ENCODE measurements around the gene XKR7.
"Not testable (repeated sequence)": the region's sequence is repeated elsewhere in the genome, so short reads cannot be mapped to it uniquely, and the experiment has no call there.

Gene XKR7

GRCh38 chr20:31967830-31968249 is at the start of gene XKR7:
XKR7 (plus strand) TSS chr20:31968151; CDS start chr20:31968176, 25 bp downstream.
- no peak for DNase-seq

GRCh38 chr20:31918466-31919105 is 49.4 kb upstream of the XKR7 start:
- DNase-seq = no peak

DNA sequence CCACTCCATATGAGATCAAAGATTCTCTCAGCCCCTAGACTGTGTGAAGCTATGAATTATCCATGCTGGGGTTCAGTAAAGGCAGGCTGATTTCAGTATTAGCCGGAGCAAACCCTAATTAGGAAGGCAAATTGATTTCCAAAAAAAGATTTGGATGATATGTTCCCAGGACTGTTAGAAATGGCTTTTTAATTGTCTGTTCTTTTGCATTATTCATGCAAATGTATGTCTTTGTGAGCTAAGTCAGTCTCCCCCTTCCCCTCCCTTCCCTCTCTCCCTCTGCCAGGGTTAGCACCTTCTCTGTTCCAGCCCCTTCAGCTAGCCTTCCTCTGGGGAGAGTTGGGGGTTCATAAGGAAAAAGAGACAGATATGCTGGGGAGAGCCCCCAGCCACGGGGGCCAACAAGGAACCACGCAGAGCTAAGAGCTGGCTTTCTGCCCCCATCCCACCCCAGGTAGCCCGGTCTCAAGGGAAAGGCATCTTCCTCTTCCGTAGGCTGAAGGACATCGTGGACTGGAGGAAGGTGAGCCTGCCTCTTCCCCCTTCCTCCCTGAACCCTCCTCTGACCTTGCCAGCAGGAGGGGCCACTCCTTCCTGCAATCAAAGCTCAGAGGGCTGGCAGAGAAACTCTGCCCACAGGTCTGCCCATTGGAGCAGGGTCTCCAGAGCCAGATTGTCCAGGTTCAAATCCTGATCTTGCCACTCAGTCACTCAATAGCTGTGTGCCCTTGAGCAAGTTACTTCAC is 48.4 kb upstream of the XKR7 start:
- no peak for DNase-seq

DNA sequence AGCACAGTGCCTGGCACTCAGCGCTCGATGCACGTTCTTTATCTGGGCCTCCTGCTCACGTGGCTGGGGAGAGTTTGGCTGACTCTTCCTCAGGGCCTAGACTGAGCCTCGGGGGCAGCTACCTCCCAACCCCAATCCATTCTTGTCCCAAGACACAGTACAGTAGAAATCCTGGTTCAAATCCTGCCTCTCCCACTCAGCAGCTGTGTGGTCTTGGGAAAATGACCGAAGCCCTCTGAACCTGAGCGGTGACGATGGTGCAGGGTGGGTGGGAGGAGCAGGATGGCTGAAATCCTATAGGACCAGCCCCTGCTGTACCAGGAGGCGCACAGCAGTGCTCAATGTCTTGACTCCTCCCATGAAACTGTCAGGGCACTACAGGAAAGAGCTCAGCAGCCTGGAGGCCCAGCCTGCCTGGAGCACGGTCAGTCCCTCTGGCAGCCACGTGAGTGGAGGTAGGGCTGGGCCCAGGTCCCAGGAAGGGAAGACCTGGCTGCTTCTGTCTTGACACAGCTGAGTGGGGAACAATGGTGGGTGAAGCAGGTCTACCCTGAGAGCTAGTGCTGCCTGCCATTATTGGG is 47.6 kb upstream of the XKR7 start:
- DNase-seq = no peak

DNA sequence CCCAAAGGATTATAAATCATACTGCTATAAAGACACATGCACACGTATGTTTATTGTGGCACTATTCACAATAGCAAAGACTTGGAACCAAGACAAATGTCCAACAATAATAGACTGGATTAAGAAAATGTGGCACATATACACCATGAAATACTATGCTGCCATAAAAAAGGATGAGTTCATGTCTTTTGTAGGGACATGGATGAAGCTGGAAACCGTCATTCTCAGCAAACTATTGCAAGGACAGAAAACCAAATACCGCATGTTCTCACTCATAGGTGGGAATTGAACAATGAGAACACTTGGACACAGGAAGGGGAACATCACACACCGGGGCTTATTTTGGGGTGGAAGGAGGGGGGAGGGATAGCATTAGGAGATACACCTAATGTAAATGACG is 46.5 kb upstream of the XKR7 start:
- DNase-seq = not testable (repeated sequence)

DNA sequence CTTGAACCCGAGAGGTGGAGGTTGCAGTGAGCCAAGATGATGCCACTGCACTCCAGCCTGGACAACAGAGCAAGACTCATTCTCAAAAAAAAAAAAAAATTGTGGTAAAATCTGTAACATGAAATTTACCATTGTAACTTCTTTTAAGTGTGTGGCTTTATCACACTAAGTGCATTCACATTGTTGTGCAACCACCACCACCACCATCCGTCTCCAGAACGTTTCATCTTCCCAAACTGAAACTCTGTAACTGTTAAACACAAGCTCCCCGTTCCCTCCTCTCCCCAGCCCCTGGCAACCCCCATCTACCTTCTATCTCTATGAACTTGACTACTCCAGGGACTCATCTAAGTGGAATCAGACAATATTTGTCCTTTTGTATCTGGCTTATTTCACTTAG is 45.8 kb upstream of the XKR7 start:
- no peak for DNase-seq

GRCh38 chr20:31922588-31922987 is 45.4 kb upstream of the XKR7 start:
- DNase-seq = no peak

DNA sequence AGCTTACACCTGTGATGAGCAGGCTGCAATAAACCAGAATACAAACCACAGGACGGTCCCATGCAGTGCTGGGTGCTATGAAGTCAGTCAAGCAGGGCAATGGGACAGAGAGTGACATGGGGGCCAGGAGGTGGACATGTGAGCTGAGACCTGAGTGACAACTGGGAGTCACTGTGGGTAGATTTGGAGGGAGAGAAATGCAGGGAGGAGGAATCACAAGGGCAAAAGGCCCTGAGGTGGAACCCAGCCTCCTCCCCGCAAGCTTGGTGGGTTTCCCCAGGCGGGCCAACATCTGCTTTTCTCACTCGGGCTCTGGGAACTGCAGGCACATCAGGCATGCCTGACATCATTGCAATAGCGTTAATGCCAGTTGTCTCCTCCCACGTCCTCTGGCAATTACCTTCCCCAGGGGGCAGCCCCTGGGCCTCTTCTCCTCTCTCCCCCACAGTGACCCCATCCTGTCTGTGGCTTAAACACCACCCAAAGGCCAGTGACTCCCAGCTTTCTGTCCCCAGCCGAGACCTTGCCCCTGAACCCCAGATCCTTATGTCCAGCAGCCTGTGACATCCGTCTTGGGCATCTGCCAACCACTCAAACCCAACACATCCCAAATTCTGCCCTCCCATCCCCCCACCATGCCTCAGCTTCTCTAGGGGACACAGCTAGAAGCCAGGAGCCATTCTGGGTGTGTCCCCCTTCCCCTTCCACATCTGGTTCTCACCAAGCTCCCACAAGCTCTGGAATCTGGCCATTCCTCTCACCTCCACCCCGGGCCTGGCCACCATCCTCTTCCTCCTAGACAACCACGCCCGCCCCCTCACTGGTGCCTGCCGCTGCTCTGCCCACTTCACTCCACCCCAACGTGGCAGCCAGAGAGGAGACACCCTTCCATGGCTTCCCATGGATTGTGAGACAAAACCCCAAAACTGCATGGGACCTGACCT is 44.3 kb upstream of the XKR7 start:
- no peak for DNase-seq

DNA sequence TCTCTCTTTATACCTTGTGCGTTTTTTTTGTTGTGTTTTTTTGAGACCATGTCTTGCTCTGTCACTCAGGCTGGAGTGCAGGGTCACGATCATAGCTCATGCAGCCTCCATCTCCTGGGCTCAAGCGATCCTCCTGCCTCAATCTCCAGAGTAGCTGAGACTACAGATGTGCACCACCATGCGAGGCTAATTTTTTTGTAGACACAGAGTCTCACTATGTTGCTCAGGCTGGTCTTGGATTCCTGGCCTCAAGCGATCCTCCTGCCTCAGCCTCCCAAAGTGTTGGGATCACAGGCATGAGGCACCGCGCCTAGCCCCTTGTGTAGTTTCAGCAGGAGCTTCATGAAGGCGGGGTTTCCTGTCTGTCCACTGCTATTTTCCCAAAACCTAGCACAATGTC is 43.4 kb upstream of the XKR7 start:
- DNase-seq = no peak

- no peak for DNase-seq
Observed at GRCh38 chr20:31925631-31926030, 42.3 kb upstream of the XKR7 start.

DNA sequence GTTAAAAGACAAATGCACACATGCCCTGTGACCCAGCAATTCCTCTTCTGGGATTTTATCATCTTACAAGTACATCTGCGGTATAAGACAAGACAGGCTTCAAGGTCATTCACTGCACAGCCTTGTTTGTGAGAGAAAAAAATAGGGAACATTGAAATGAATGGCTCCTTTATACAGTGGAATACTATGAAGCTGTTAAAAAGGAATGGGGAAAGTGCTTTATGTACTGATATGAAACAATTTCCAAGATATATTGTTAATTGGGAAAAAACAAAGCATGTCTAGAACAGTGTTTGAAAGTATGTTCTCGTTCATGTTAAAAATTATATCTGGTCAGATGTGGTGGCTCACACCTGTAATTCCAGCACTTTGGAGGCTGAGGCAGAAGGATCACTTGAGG is 41.5 kb upstream of the XKR7 start:
- no peak for DNase-seq

GRCh38 chr20:31927627-31928159 is 40.3 kb upstream of the XKR7 start:
- no peak for DNase-seq

DNA sequence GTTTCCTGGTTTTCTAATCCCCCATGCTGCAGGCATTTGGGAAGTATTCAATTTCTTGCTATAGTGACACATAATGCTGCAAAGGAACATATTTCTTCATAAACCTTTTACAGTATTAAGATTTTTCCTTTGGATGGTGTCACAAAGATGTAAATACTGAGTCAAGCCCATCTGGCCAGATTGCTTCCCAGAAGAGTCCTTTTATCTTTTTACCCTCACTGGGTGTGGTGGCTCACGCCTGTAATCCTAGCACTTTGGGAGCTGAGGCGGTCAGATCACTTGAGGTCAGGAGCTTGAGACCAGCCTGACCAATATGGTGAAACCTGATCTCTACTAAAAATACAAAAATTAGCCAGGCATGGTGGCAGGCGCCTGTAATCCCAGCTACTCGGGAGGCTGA is 38.3 kb upstream of the XKR7 start:
- DNase-seq = not testable (repeated sequence)

DNA sequence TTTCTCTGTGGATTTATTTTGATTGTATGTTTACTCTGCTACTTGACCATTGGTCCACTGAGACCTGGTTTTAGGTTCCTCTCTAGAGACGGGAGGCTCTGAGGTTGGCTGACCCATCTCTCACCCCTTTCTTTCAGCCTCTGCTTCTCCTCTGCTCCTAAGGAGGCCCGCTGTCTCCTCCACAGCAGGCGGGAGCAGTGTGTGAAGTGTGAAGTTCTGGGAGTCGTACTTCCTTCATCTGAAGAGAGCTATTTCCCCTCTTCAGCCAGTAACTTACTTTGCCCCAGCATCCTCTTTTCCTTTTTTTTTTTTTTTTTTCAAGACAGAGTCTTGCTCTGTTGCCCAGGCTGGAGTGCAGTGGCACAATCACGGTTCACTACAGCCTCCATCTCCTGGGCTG is 37.2 kb upstream of the XKR7 start:
- DNase-seq = no peak

DNA sequence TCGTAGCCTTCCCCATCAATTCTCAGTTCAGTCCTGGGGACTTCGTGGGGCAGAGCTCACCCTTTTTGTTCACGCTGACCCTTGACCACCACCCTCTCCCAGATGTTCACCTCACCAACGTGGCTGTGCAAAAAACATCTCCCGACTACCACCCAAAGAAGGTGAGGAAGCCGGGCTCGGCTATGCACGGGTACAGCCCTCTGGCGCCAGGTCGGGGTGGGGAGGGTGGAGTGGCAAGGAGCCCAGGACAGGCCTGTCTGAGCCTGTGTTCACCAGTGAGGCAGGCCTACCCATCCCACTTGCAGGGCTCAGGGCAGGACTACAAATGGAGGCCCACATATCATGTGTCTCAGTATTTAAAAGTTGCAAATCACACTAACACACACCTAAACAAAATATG is 34.3 kb upstream of the XKR7 start:
- DNase-seq = no peak

DNA sequence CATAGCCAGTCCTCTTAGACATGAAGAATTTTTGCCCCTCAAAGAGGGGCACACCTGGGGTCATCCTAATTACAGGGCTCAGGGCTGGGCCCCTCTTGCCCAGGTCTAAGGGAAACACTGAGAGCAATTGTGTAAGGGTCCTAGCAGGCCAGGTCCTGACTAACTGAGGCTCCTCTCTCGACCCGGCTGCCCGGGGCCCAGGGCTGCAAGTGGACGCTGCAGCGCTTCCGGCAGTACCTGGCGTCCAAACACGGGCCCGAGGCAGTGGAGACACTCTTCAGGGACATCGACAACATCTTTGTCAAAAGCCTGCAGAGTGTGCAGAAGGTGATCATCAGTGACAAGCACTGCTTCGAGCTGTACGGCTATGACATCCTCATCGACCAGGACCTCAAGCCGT is 33.5 kb upstream of the XKR7 start:
- no peak for DNase-seq

DNA sequence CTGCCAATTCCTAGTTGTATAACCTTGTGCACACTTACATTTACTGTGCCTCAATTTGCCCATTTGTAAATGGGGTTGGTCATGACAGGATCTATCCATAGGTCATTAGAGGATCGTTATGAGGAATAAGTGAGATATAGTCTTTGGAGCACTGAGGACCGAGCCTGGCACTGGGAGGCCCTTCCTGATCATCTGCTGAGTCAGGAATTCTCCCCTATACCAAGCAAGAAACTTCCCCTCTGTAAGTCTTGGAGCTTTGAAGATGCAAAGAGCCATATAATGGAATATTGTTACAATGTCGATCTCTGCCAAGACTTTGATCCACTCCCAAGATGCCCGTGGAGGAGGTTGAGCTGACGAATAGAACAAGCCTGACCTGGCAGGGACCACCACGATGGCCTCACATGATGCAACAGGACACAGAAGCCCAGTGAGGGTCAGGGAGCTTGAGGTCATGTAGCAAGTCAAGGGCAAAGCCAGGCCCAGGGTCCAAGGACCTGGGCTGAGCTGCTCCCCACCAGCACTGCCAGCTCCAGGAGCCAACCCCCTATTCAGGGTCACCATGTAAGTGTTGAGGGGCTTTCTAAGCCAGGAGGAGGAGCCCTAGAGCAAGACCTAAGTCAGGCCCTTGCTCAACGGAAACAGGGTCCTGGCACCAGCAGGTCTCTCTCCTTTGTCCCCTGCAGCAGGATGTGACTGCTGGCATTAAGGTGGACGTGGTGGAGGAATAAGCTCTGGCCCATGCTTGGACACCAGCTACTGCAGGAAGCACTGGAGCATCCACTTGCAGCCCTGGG is 32.8 kb upstream of the XKR7 start:
- no peak for DNase-seq

GRCh38 chr20:31936420-31936819 is 31.5 kb upstream of the XKR7 start:
- no peak for DNase-seq

DNA sequence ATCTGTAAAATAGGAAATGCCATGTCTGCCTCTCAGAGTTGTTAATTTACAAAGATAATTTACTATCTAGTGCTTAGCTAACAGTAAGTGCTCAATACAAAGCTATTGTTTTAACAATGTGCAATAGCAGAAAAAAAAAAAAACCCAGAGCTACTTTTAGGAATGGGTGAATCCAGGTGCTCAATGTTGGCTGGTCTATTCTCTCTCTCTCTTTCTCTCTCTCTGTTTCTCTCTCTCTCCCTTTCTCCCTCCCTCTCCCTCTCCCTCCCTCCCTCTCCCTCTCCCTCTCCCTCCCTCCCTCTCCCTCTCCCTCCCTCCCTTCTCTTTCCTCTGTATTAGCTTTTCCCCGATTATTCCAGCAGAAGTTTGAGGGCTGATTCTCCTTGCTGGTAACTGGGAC is 30.1 kb upstream of the XKR7 start:
- no peak for DNase-seq

GRCh38 chr20:31939661-31940060 is 28.3 kb upstream of the XKR7 start:
- no peak for DNase-seq

GRCh38 chr20:31943052-31943471 is 24.9 kb upstream of the XKR7 start:
- no peak for DNase-seq

- DNase-seq = no peak
Observed at GRCh38 chr20:31945319-31945718, 22.6 kb upstream of the XKR7 start.

All from KG1 (cell line).